RCC 7860 (cell line): ENCODE results near the gene PLEKHA6.

Experiments used
- DNase-seq: peaks from one replicate; pipeline ENCODE4 v3.0.0-alpha.2; 2015; ENCODE audit warnings: low spot score
- FAIRE-seq: peaks from 2 replicates; lab custom pipeline; 2012; peaks lifted over from hg19 to GRCh38; lab: Jason Lieb, UNC

PLEKHA6 gene

DNA sequence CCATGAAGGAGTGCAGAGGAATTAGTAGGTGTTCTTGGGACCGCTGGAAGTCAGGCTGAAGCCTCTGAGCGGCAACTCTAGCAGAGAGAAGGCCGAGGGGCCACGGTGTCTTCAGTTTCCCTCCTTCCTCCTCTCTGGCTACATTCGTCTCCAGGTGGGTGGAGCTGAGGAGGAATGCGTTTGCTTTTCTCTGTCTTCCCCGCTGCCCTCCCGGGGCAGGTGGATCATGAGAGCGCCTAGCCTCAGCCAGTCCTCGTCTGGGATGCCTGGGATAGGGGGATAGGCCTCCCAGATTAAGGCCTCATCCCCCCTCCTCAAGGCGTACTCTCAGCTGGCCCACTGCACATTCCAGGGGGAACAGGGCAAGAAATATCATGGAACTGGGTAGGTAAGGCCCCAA, 138.5 kb downstream of the PLEKHA6 start:
- DNase-seq (no peak), FAIRE-seq (no peak)

- FAIRE-seq (no peak), DNase-seq (no peak)
Measured at GRCh38 chr1:204219971-204220616, 139.6 kb downstream of the PLEKHA6 start.

GRCh38 chr1:204218552-204218951, 141.2 kb downstream of the PLEKHA6 start:
- DNase-seq, result no peak
- no peak for FAIRE-seq

- no peak for FAIRE-seq
- no peak for DNase-seq
Measured at GRCh38 chr1:204217648-204218000, 142.1 kb downstream of the PLEKHA6 start.

- FAIRE-seq (no peak), DNase-seq (no peak)
Measured at GRCh38 chr1:204216880-204217647, 142.7 kb downstream of the PLEKHA6 start.

DNA sequence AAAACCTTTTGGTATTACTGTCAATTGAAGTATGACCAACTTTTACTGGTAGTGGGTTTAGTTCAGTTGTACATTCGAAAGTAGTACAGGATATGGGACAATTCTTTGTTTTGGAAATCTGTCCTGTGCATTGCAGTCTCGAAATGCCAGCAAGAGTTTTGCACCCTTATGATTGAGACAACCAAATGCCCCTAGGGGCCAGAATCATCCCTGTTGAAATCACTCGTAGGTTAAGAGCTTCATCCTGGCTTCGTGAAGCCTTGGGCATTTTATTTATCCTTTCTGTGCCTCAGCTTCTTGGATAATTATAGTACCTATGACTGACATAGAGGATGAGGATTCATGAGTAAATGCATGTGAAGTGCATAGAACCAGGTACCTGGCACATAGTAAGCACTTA, 143.5 kb downstream of the PLEKHA6 start:
- FAIRE-seq, result no peak
- DNase-seq, result no peak

DNA sequence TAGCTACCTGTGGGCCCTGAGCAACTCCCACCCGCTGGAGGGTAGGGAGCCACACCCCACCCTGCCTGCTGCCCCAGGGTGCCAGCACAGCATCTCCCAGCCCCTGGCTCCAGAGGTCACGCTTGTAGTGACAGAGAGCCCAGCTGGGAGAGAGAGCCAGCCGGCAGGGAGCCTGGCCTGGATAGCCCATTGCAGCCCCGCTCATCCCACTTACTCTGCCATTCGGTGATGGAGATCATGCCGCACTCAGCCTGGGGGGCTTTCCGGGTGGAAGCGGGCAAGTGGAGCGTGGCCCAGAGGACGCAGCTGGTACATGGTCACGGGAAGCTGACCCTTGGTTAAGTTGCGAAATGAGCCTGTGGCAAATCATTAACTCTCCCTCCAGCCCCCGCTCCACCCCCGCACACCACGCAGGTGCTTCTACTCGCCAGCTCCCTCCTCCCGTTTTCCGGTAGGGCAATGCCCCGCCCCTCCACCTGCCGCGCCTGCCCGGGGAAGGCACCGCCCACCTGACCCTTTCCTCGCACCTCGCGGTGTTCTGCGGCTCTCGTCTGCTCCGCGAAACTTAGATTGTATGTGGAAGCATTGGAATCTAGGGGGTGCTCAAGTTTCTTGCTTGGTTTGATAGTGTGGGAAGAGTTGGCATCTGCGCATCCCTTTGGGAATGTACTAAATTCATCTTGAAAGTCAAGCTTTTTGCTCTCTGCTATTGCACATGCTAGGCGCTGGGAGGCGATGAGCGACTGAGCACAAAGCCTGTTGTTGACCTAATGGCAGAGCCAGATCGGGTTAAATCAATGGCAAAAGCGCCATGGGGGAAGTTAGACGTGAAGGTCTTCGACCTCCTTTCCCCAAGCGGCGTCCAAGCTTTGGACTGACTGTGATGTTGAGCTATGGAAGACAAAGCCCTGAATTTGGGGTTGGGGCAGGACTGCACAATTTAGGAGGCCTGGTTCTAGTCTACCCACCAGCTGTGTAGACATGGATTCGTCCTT, 145.8 kb downstream of the PLEKHA6 start, which contains the start of gene GOLT1A:
TSS of gene GOLT1A (minus strand) at position 321 of the 995 bp plus-strand sequence. CDS start at position 239, 82 bp downstream.
- FAIRE-seq (peak; percentile 57), DNase-seq (peak; percentile 72)

DNA sequence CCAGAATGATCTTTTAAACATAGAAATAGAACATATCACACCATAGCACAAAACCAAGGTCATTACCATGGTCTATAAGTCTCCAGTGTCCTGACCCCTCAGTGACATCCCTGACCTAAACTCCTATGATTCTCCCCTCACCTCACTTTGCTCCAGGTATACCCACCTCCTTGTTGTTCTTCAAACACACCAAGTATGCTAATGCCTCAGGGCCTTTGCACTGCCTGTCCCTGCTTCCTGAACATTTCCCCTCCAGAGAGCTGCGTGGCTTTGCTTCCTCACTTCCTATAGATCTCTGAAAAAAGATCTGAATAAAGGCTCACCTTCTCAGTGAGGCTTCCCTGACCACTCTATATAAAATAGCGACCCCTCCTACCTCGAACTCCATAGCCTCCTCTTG, 147.0 kb downstream of the PLEKHA6 start:
- no peak for FAIRE-seq
- no peak for DNase-seq

DNA sequence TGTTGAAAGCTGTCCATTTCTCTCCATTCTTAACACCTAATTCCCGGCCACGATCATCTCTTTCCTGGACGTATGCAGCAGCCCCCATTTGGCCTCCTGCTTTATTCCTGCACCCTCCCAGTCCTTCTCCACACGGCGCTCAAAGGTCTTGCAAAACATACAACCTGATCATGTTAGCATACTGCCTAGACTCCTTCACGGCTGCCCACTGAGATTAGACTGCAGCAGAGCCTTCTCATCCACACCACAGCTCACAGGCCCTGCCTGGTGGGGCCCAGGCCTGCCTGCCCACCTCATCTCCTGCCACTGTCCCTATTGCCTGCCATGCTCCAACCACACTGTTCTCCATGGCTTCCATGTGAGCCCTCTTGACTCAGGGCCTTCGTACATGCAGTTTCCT, 148.7 kb downstream of the PLEKHA6 start:
- no peak for DNase-seq
- no peak for FAIRE-seq

DNA sequence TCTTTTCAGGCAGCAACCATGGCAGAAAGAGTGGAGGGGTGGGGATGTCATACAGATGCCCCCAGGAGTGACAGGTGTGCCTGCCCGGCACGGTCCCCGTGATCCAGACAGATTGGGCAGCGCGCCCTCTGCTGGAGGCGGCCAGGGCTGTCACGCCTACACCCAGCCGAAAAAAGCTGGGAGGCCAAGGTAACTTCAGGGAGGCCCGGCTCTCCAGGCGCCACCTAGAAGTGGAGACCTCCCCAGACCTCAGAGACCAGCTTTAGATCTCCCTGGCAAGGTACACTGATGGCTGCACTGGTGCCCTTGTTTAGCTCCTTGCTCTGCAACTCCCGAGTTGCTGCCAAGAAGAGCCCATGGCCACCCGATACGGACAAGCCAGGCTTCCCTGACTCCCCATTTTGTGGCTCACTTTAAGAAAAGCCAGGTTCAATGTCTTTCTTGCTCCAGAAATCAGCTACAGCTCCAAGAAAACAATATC, 152.6 kb downstream of the PLEKHA6 start:
- FAIRE-seq, result no peak
- no peak for DNase-seq

DNA sequence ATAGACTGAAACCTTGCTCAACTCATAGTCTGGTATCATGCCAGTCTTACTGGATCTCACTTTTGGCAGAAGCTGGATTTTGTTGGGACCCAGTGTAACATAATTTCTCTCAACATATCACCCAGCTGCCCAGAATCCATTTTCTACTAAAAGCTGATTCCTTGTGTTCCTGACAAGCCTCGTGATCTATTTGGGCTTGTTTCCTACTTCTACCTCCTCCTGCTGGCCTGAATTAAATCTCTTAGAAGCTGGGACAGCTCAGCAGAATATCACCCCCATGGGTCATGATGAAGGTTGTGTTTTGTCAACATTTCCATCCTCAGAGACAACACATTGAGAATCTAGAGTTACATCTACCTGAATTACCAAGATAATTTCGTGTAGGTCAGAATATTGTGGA, 153.6 kb downstream of the PLEKHA6 start:
- DNase-seq (no peak), FAIRE-seq (no peak)

DNA sequence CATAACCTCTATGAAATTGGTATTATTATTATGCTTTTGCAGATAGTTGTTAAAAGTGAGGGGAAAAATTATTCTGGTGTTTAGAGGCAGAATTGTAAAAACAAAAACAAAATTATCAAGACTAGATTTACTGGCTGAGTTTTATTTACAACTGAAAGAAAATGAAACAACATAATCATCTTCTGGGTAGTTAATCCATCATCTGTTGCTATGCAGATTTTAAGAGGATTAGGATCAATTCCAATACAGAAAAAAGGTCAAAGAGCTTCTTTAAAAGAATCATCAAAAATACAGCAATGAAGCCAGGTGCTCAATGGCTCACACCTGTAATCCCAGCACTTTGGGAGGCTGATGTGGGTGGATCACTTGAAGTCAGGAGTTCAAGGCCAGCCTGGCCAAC, 154.2 kb downstream of the PLEKHA6 start:
- FAIRE-seq (no peak), DNase-seq (no peak)

DNA sequence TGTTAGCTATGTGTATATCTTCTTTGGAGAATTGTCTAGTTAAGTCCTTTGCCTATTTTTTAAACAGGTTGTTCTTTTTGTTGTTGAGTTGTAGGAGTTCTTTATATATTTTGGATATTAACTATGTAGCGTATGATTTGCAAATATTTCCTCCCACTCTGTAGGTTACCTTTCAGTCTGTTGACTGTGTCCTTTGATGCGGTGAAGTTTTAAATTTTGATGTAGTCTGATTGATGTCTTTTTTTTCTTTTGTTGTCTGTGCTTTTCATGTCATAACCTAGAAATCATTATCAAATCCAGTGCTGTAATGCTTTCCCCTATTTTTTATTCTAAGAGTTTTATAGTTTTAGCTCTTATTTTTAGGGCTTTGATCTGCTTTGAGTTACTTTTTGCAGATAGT, 154.8 kb downstream of the PLEKHA6 start:
- no peak for DNase-seq

GRCh38 chr1:204203206-204203767, 156.4 kb downstream of the PLEKHA6 start:
- DNase-seq (no peak), FAIRE-seq (no peak)

More for the DNA sequence above, 154.8 kb downstream of the PLEKHA6 start:
- FAIRE-seq, result no peak

DNA sequence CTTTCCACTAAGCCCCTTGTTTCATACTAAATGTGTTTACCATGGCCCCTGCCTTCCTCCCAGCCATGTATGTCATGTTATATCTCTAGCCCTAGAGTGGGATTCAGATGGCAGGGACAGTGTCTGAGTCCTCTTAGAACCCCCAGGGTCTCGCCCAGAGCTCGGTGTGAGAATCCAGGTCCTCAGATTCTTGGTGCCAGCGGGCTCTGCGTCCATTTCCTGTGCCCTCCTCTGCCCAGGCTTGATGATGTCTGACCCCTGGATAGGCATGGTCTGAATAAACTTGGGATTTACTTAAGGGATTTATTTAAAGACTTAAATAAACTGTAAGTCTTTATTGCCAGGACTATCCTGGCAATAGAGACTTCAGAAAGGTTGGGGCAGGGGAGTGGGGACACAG, 157.2 kb downstream of the PLEKHA6 start:
- FAIRE-seq (no peak), DNase-seq (no peak)

- no peak for FAIRE-seq
- no peak for DNase-seq
Measured at GRCh38 chr1:204201348-204202040, 158.2 kb downstream of the PLEKHA6 start.

DNA sequence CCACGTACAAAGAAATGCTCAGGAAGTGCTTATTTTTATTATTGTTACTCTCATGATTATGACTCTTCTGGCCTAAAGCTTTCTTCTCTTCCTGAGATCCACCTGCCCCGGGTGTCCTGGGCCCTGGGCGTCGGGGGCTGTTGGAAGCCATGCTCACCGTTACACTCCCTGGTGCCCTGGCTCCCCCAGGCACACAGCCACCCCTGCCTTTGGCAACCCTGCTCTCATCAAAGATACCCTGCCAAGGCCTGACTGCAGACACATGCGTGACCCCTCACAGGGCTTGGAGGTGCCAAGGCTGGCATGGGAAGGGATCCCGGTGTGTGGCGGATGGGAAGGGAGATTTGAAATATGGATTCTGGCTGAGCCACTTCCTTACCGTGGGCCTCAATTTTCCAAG, 160.2 kb downstream of the PLEKHA6 start:
- FAIRE-seq (no peak), DNase-seq (no peak)

- DNase-seq, result peak; percentile 68
- no peak for FAIRE-seq
Measured at GRCh38 chr1:204198348-204199340, 161.1 kb downstream of the PLEKHA6 start.

GRCh38 chr1:204197068-204197467, 162.7 kb downstream of the PLEKHA6 start:
- DNase-seq (no peak), FAIRE-seq (no peak)
